K562 (cell line): ENCODE measurements around the gene COMMD2. TPM values are rescaled to one million over a fixed set of nuclear protein-coding genes. Genes with fewer than 3 reads are reported as not detected.

Experiments
- ATAC-seq: fragments of 200-7000 bp; cut with Tn5 transposase; 3 replicates; pipeline ENCODE4 v1.9.1; 2020; ENCODE audit warnings: moderate library complexity
- BruUV-seq: library from RNA; stranded (reverse); fragments of 400-500 nt; replicated peaks from 2 replicates; lab custom pipeline; 2021; lab: Mats Ljungman, UMichigan
- CTCF ChIA-PET: fragments of 300-600 bp; formaldehyde crosslinking; extraction: SDS; loops from one replicate; lab custom pipeline; 2021; ENCODE audit warnings: low intra/inter-chr PET ratio; lab: Yijun Ruan, JAX
- POLR2A ChIA-PET: fragments of 300-600, 350-650 bp; sonication (Branson Sonifier 250); formaldehyde crosslinking; extraction: SDS; loops from one replicate; lab custom pipeline; 2021; ENCODE audit warnings: antibody characterized with exemption, inconsistent platforms; lab: Yijun Ruan, JAX
- DNase-seq, 4 experiments: peaks; one replicate each; pipeline versions ENCODE4 v3.0.0 to v3.0.0-alpha.2; 2011 to 2018; ENCODE audit warnings: low spot score in 3 of 4, mixed read lengths in 3 of 4; ENCODE audit errors: extremely low read depth in 1 of 4
- FAIRE-seq: peaks from 2 replicates; lab custom pipeline; 2011; peaks lifted over from hg19 to GRCh38; lab: Jason Lieb, UNC
- H2AFZ ChIP-seq: 2 replicates; pipeline ENCODE4 v1.6.0; 2011; ENCODE audit warnings: low read depth, low read length, control low read depth, inconsistent platforms
- H3K27ac ChIP-seq: fragments of 200-600 bp; 3 replicates; pipeline ENCODE4 v1.8.0; 2011; ENCODE audit warnings: low read depth, mild to moderate bottlenecking, control low read depth, inconsistent platforms, low read length, moderate library complexity, mixed read lengths; ENCODE audit errors: extremely low read depth
- H3K27me3 ChIP-seq, 2 experiments: fragments of 300-600 bp in 1 of 2; 2 replicates in 1 of 2; 3 replicates in 1 of 2; pipeline versions ENCODE4 v1.6.0 to v1.8.0; 2011; ENCODE audit warnings: inconsistent platforms in 2 of 2, low read length in 2 of 2, mild to moderate bottlenecking in 1 of 2, mixed read lengths in 1 of 2, moderate library complexity in 1 of 2; ENCODE audit not compliant: control insufficient read depth in 2 of 2, insufficient read depth in 2 of 2
- H3K36me3 ChIP-seq: fragments of 300-600 bp; 3 replicates; pipeline ENCODE4 v1.8.0; 2011; ENCODE audit warnings: mild to moderate bottlenecking, low read length, inconsistent platforms; ENCODE audit not compliant: control insufficient read depth, insufficient read depth
- H3K4me1 ChIP-seq, 2 experiments: fragments of 200-600 bp in 1 of 2; replicated peaks in 1 of 2; 2 replicates in 1 of 2; 3 replicates in 1 of 2; pipeline versions ENCODE4 v1.5.1 to v1.8.0; 2011; ENCODE audit warnings: inconsistent platforms in 2 of 2, low read length in 2 of 2, mild to moderate bottlenecking in 1 of 2, mixed read lengths in 1 of 2, moderate library complexity in 1 of 2; ENCODE audit not compliant: control insufficient read depth in 2 of 2, insufficient read depth in 2 of 2
- H3K4me2 ChIP-seq: 2 replicates; pipeline ENCODE4 v1.6.1; 2011; ENCODE audit warnings: low read length, control low read depth, inconsistent platforms, mixed read lengths; ENCODE audit not compliant: insufficient read depth
- H3K4me3 ChIP-seq: fragments of 200-600 bp; sonication (generic), shearing (Covaris generic); 2 replicates; pipeline ENCODE4 v1.5.1; 2016; ENCODE audit warnings: control low read depth, inconsistent platforms
- H3K79me2 ChIP-seq: fragments of 200-600 bp; 3 replicates; pipeline ENCODE4 v1.8.0; 2011; ENCODE audit warnings: low read length, inconsistent platforms; ENCODE audit not compliant: control insufficient read depth, insufficient read depth
- H3K9ac ChIP-seq, 2 experiments: 2 replicates each; pipeline versions ENCODE4 v1.6.0 to v1.6.1; 2011; ENCODE audit warnings: low read depth in 2 of 2, low read length in 2 of 2, control low read depth in 1 of 2, inconsistent platforms in 1 of 2, mild to moderate bottlenecking in 1 of 2, mixed read lengths in 1 of 2; ENCODE audit not compliant: insufficient read depth in 1 of 2
- H3K9me1 ChIP-seq: one replicate; pipeline ENCODE4 v1.6.0; 2011; ENCODE audit warnings: inconsistent platforms, mild to moderate bottlenecking, low read length, moderate library complexity; ENCODE audit not compliant: control insufficient read depth, insufficient read depth
- H3K9me3 ChIP-seq: replicated peaks from 2 replicates; pipeline ENCODE4 v1.5.1; 2011; ENCODE audit warnings: low read depth, low read length, inconsistent platforms; ENCODE audit not compliant: control insufficient read depth, insufficient read depth
- H4K20me1 ChIP-seq: replicated peaks from 2 replicates; pipeline ENCODE4 v1.6.1; 2011; ENCODE audit warnings: low read length, inconsistent platforms, mixed read lengths; ENCODE audit not compliant: control insufficient read depth, insufficient read depth
- ARID3A ChIP-seq: IDR thresholded peaks from 2 replicates; pipeline ENCODE4 v1.6.1; 2012; ENCODE audit warnings: low read depth, low read length, improper control_type of control experiment, borderline replicate concordance
- ATF6 ChIP-seq: sonication (generic); formaldehyde crosslinking; IDR thresholded peaks from 2 replicates; pipeline ENCODE4 v1.4.0; 2020; ENCODE audit warnings: mild to moderate bottlenecking, missing genetic modification reagents
- CLOCK ChIP-seq: fragments of 250-450 bp; sonication (Bioruptor Pico); IDR thresholded peaks from 2 replicates; pipeline ENCODE4 v1.4.0; 2020; ENCODE audit warnings: mild to moderate bottlenecking, moderate library complexity, borderline replicate concordance
- E2F5 ChIP-seq: sonication (generic); formaldehyde crosslinking; IDR thresholded peaks from 2 replicates; pipeline ENCODE4 v1.8.0; 2022; ENCODE audit warnings: mild to moderate bottlenecking, missing genetic modification reagents
- IRF1 ChIP-seq: sonication (generic); formaldehyde crosslinking; IDR thresholded peaks from 2 replicates; pipeline ENCODE4 v1.8.0; 2022; ENCODE audit warnings: missing genetic modification reagents, mild to moderate bottlenecking, borderline replicate concordance
- MAFF ChIP-seq: IDR thresholded peaks from 2 replicates; pipeline ENCODE4 v1.6.1; 2012; ENCODE audit warnings: low read length, improper control_type of control experiment
- NFE2L1 ChIP-seq: fragments of 450-650 bp; IDR thresholded peaks from 2 replicates; pipeline ENCODE4 v1.6.1; 2016; ENCODE audit warnings: missing genetic modification characterization, low read depth, mild to moderate bottlenecking, missing compliant biosample characterization, moderate library complexity, borderline replicate concordance
- ZBTB12 ChIP-seq: fragments of 250-450 bp; sonication (Bioruptor Pico); IDR thresholded peaks from 2 replicates; pipeline ENCODE4 v1.4.0; 2020
- ZBTB43 ChIP-seq: sonication (generic); formaldehyde crosslinking; IDR thresholded peaks from 2 replicates; pipeline ENCODE4 v1.8.0; 2023; ENCODE audit warnings: mild to moderate bottlenecking, missing genetic modification reagents
- ZNF445 ChIP-seq: fragments of 250-450 bp; sonication (Bioruptor Pico); IDR thresholded peaks from 2 replicates; pipeline ENCODE4 v1.4.0; 2020; ENCODE audit warnings: low read depth, mild to moderate bottlenecking, moderate library complexity
- ZNF77 ChIP-seq: fragments of 250-450 bp; sonication (Bioruptor Pico); IDR thresholded peaks from 2 replicates; pipeline ENCODE4 v1.5.0; 2020
- in situ Hi-C: fragments of 300-500 bp; cut with MboI; formaldehyde crosslinking; loops from 4 replicates; pipeline ENCODE4 v1.15.0; 2018; ENCODE audit warnings: inconsistent platforms, mixed read lengths
- intact Hi-C: fragments of 100-400 bp; cut with micrococcal nuclease; formaldehyde crosslinking; loops from 2 replicates; pipeline ENCODE4 v1.14.2; 2022
- polyA plus RNA-seq, 8 experiments: library from polyadenylated mRNA; depleted of rRNA in 4 of 8; stranded (reverse) in 5 of 8; unstranded in 3 of 8; fragments of >200 nt; fragmentation: Nextera tagmentation in 2 of 8; fragmentation: Illumina TruSeq in 1 of 8; extraction: Ambion mirVana in 2 of 8; extraction: Trizol in 1 of 8; gene quantifications; 2 replicates each; pipeline versions ENCODE4 v1.2.1 to v1.2.3, GENCODE V29; 2011 to 2014; ENCODE audit warnings: inconsistent platforms in 1 of 8, missing spikeins in 1 of 8
- total RNA-seq, 7 experiments: library from RNA; depleted of rRNA in 6 of 7; stranded (reverse); fragments of >200 nt in 6 of 7; fragmentation: Illumina TruSeq in 2 of 7; extraction: Trizol in 2 of 7; gene quantifications; 2 replicates each; pipeline versions ENCODE4 v1.2.1 to v1.2.3, GENCODE V29; 2011 to 2021; ENCODE audit warnings: low replicate concordance in 1 of 7

The COMMD2 gene
- total and polyA plus RNA-seq, 9 of the 15 experiments (the other 6 are each of a cell fraction or from before 2014, with no cell fraction given), result 25.8 to 102 (median 41.8) TPM

- ATAC-seq (no peak), FAIRE-seq (no peak), DNase-seq (no peak)
- in situ Hi-C loops, result no loop called here
- Histone ChIP-seq H3K27ac (no peak overlapping the region), H3K36me3 (no peaks in the 10 kb centered on the region), H3K9me3 (no peaks in the 10 kb centered on the region), H3K4me1 (no peaks in the 10 kb centered on the region), H2AFZ (no peak overlapping the region), H3K79me2 (no peaks in the 10 kb centered on the region), H3K9me1 (no peaks in the 10 kb centered on the region), H3K27me3 (no peaks in the 10 kb centered on the region), H4K20me1 (no peaks in the 10 kb centered on the region), H3K9ac (no peak overlapping the region), H3K4me3 (no peak overlapping the region), H3K4me2 (no peak overlapping the region)
- intact Hi-C loops, result no loop called here
- BruUV-seq, result no TSS peak
- POLR2A ChIA-PET, result no interaction called here
- CTCF ChIA-PET, result no interaction called here
- TF ChIP-seq ZNF77, result no peak
- no peak for TF ChIP-seq ARID3A
- no peak for TF ChIP-seq IRF1 (CRISPR knock-in tag)
- TF ChIP-seq E2F5 (CRISPR knock-in tag), result no peak
- TF ChIP-seq ATF6, result no peak
- no peak for TF ChIP-seq ZBTB43 (CRISPR knock-in tag)
- TF ChIP-seq ZNF445 (CRISPR knock-in tag), result no peak
- TF ChIP-seq NFE2L1 (tag), result no peak
- no peak for TF ChIP-seq CLOCK (CRISPR knock-in tag)
- TF ChIP-seq MAFF, result no peak
- no peak for TF ChIP-seq ZBTB12 (CRISPR knock-in tag)
These were observed 46.9 kb downstream of the COMMD2 start for GRCh38 chr3:149705416-149705815.
